Esophagus squamous epithelium (tissue), 4 donors: ENCODE data around the gene NOL9.

Source experiments
- POLR2A ChIP-seq, 4 donors: fragments of 450-650 bp; IDR thresholded peaks; one replicate each; pipeline ENCODE4 v1.6.1; 2017; ENCODE audit warnings: antibody characterized with exemption in 4 of 4, mild to moderate bottlenecking in 4 of 4, moderate library complexity in 3 of 4
- TF ChIP-seq, protein P1 (sequence below), 6 experiments: fragments of 450-650 bp in 4 of 6; fragments of 200-600 bp in 2 of 6; sonication (generic) in 2 of 6; IDR thresholded peaks; one replicate each; pipeline ENCODE4 v1.5.1; 2016 to 2019; ENCODE audit warnings: antibody characterized with exemption in 6 of 6, mild to moderate bottlenecking in 4 of 6, moderate library complexity in 4 of 6

DNA sequence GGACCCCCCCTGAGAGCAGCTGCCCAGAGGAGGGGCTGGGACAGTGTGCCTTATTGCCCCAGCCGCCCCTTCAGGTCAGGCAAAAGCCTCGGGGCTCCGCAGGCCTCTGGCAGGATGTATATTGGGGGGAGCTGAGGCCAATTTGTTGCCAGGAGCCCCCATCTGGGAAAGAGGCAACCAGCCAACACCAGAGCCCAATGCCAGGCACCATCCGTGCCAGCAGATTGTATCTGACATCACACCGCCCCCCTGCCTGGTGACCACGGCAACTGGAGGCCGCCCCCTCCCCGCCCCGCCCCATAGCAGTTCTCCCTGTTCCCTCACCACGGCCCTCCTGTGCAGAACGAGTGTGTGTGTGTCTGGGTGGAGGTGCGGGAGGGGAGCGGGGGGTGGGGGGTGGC is 59.3 kb downstream of the NOL9 start:
- TF ChIP-seq, protein P1, sequence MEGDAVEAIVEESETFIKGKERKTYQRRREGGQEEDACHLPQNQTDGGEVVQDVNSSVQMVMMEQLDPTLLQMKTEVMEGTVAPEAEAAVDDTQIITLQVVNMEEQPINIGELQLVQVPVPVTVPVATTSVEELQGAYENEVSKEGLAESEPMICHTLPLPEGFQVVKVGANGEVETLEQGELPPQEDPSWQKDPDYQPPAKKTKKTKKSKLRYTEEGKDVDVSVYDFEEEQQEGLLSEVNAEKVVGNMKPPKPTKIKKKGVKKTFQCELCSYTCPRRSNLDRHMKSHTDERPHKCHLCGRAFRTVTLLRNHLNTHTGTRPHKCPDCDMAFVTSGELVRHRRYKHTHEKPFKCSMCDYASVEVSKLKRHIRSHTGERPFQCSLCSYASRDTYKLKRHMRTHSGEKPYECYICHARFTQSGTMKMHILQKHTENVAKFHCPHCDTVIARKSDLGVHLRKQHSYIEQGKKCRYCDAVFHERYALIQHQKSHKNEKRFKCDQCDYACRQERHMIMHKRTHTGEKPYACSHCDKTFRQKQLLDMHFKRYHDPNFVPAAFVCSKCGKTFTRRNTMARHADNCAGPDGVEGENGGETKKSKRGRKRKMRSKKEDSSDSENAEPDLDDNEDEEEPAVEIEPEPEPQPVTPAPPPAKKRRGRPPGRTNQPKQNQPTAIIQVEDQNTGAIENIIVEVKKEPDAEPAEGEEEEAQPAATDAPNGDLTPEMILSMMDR (IDR thresholded peaks at IDR 0.05), result no peak
- TF ChIP-seq POLR2A (IDR thresholded peaks at IDR 0.05), result no peak
